Measurements from ENCODE around the gene CYP4A11. TPM values are rescaled to one million over a fixed set of nuclear protein-coding genes. Genes with fewer than 3 reads are reported as not detected.

The CYP4A11 gene
- total RNA-seq, 1 experiment from 2014 or later = not detected

Other genes with a start within 250 kb of the CYP4A11 start
- 41.6 and 42.2 TPM in 2 replicates for gene EFCAB14, start 222.4 kb downstream of the CYP4A11 start, total RNA-seq (2021)
- gene CYP4B1, start 142.4 kb downstream of the CYP4A11 start, total RNA-seq (2021) = not detected in 2 replicates
- gene CYP4X1, start 82.2 kb upstream of the CYP4A11 start, total RNA-seq (2021) = 0.44 and 0.50 TPM in 2 replicates
- not detected in 2 replicates for gene CYP4Z1, start 125.8 kb upstream of the CYP4A11 start, total RNA-seq (2021)
- gene CYP4A22, start 196.0 kb upstream of the CYP4A11 start, total RNA-seq (2021) = not detected in 2 replicates
- gene PDZK1IP1, start 248.6 kb upstream of the CYP4A11 start, total RNA-seq (2021) = not detected in 2 replicates